ENCODE measurements around the gene NDUFA5.

NDUFA5 gene

DNA sequence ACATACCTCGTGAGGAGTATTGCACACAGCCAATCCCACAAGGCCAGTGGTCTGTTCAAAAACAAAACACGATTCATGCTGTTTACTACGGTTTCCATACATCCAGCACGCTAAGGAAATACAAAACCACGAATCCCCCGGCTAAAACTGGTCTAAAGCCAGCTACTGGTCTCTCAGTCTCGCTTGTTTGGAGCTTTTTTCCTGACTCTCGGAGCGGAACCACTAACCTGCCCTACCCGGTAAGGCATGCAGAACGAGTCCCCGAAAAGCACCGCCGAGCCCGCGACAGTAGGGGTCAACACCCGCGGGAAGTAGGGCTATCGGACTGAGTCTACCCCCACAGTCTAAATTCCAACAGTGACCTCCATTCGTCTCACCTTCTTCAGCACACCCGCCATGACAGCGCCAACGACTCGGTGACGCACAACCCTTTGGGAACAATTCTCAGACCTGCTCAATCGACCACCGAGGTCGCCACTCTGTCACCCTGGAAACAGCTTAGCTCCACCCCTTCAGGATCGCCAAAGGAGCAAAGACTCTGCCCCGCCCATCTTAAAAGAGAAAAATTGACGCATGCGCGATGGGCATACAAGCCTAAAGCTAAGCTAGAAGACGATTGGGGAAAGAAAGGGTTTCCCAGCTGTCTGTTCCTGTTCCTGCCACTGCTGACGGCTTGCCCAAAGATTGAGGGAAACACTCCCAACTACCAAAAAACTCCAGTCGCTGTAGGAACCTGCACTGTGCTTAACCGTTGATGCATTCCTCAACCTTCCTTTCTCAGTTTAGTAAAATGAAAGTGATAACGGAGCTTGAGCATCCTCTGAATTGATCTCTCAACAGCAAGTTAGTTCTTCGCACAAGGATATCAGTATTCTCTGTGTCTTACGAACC, at the start of gene NDUFA5:
NDUFA5 (minus strand) TSS at position 421 of the 891 bp plus-strand sequence; CDS start at position 398, 23 bp downstream.
- H2AFZ ChIP-seq (ENCODE audit: low read depth, low read length), result peak within 1 kb of the TSS; percentile 99
- peak within 1 kb of the TSS; percentile 80 for H3K4me3 ChIP-seq (ENCODE audit: low read length)
- peak within 1 kb of the TSS; percentile 91 for H3K4me2 ChIP-seq (ENCODE audit: low read length)
- no peaks in the 10 kb centered on the region for H3K27me3 ChIP-seq (ENCODE audit: low read depth, low read length)
- peaks cover 12% of the 10 kb centered on the region for H3K4me1 ChIP-seq (ENCODE audit: low read length)
- H3K27ac ChIP-seq (ENCODE audit: low read length), result peak within 1 kb of the TSS; percentile 27
- no peak for TF ChIP-seq EZH2phosphoT487 (IDR thresholded peaks at IDR 0.05; ENCODE audit: low read depth)
- TF ChIP-seq, protein P1, sequence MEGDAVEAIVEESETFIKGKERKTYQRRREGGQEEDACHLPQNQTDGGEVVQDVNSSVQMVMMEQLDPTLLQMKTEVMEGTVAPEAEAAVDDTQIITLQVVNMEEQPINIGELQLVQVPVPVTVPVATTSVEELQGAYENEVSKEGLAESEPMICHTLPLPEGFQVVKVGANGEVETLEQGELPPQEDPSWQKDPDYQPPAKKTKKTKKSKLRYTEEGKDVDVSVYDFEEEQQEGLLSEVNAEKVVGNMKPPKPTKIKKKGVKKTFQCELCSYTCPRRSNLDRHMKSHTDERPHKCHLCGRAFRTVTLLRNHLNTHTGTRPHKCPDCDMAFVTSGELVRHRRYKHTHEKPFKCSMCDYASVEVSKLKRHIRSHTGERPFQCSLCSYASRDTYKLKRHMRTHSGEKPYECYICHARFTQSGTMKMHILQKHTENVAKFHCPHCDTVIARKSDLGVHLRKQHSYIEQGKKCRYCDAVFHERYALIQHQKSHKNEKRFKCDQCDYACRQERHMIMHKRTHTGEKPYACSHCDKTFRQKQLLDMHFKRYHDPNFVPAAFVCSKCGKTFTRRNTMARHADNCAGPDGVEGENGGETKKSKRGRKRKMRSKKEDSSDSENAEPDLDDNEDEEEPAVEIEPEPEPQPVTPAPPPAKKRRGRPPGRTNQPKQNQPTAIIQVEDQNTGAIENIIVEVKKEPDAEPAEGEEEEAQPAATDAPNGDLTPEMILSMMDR (IDR thresholded peaks at IDR 0.05; ENCODE audit: low read depth, low read length), result no peak
- no peaks in the 10 kb centered on the region for H3K9me3 ChIP-seq (ENCODE audit: insufficient read depth, low read length)
- H3K9ac ChIP-seq (ENCODE audit: low read length), result peak within 1 kb of the TSS; percentile 87
- H3K36me3 ChIP-seq (replicated peaks; ENCODE audit: low read depth, low read length), result peaks cover 11% of the 10 kb centered on the region
- 0 out of 2 replicates have a peak, but pooled peaks cover 3% of the 10 kb centered on the region for H4K20me1 ChIP-seq (ENCODE audit: insufficient read depth, low read length)
- peaks cover 31% of the 10 kb centered on the region for H3K79me2 ChIP-seq (ENCODE audit: low read length)

GRCh38 chr7:123604739-123605138, 47.1 kb upstream of the NDUFA5 start:
- Histone ChIP-seq H3K9me3 (ENCODE audit: insufficient read depth, low read length) (no peaks in the 10 kb centered on the region), H3K27ac (ENCODE audit: low read length) (no peak overlapping the region), H3K4me2 (ENCODE audit: low read length) (no peak overlapping the region), H3K9ac (ENCODE audit: low read length) (no peak overlapping the region), H3K36me3 (replicated peaks; ENCODE audit: low read depth, low read length) (no peaks in the 10 kb centered on the region), H2AFZ (ENCODE audit: low read depth, low read length) (no peak overlapping the region), H4K20me1 (ENCODE audit: insufficient read depth, low read length) (no peaks in the 10 kb centered on the region), H3K4me3 (ENCODE audit: low read length) (no peak overlapping the region), H3K27me3 (ENCODE audit: low read depth, low read length) (no peaks in the 10 kb centered on the region), H3K79me2 (ENCODE audit: low read length) (no peaks in the 10 kb centered on the region), H3K4me1 (ENCODE audit: low read length) (peaks cover 3% of the 10 kb centered on the region)
- TF ChIP-seq, protein P1 (IDR thresholded peaks at IDR 0.05; ENCODE audit: low read depth, low read length), result no peak
- no peak for TF ChIP-seq EZH2phosphoT487 (IDR thresholded peaks at IDR 0.05; ENCODE audit: low read depth)

DNA sequence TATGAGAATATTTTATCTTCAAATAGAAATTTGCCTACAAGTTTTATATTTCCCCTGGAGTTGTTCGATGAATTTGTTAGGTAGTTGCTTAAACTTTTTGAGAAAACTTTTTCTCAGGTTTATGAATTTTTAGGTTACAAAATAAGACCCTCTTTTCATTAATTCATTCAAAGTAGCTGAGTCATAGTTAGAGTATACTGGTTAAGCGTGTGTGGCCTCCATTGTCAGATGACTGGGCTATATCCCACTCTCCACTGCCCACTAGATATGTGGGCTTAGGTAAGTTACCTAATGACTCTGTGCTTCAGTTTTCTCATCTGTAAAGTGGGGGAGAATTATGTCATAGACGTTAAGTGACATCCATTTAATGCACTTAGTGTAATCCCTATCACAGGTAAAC, 45.0 kb upstream of the NDUFA5 start:
- peaks cover 7% of the 10 kb centered on the region for H3K4me1 ChIP-seq (ENCODE audit: low read length)
- H3K9ac ChIP-seq (ENCODE audit: low read length), result no peak overlapping the region
- H3K4me2 ChIP-seq (ENCODE audit: low read length), result no peak overlapping the region
- TF ChIP-seq EZH2phosphoT487 (IDR thresholded peaks at IDR 0.05; ENCODE audit: low read depth), result no peak
- TF ChIP-seq, protein P1 (IDR thresholded peaks at IDR 0.05; ENCODE audit: low read depth, low read length), result no peak
- no peak overlapping the region for H2AFZ ChIP-seq (ENCODE audit: low read depth, low read length)
- no peak overlapping the region for H3K4me3 ChIP-seq (ENCODE audit: low read length)
- H3K79me2 ChIP-seq (ENCODE audit: low read length), result no peaks in the 10 kb centered on the region
- no peaks in the 10 kb centered on the region for H4K20me1 ChIP-seq (ENCODE audit: insufficient read depth, low read length)
- no peak overlapping the region for H3K27ac ChIP-seq (ENCODE audit: low read length)
- no peaks in the 10 kb centered on the region for H3K36me3 ChIP-seq (replicated peaks; ENCODE audit: low read depth, low read length)
- no peaks in the 10 kb centered on the region for H3K9me3 ChIP-seq (ENCODE audit: insufficient read depth, low read length)
- no peaks in the 10 kb centered on the region for H3K27me3 ChIP-seq (ENCODE audit: low read depth, low read length)

- no peak within 1 kb of the TSS for H3K4me3 ChIP-seq (ENCODE audit: low read length)
- H2AFZ ChIP-seq (ENCODE audit: low read depth, low read length), result no peak within 1 kb of the TSS
- no peak within 1 kb of the TSS for H3K9ac ChIP-seq (ENCODE audit: low read length)
- no peaks in the 10 kb centered on the region for H3K36me3 ChIP-seq (replicated peaks; ENCODE audit: low read depth, low read length)
- no peaks in the 10 kb centered on the region for H3K79me2 ChIP-seq (ENCODE audit: low read length)
- TF ChIP-seq, protein P1 (IDR thresholded peaks at IDR 0.05; ENCODE audit: low read depth, low read length), result no peak
- no peak for TF ChIP-seq EZH2phosphoT487 (IDR thresholded peaks at IDR 0.05; ENCODE audit: low read depth)
- no peak within 1 kb of the TSS for H3K27ac ChIP-seq (ENCODE audit: low read length)
- no peaks in the 10 kb centered on the region for H3K27me3 ChIP-seq (ENCODE audit: low read depth, low read length)
- no peak within 1 kb of the TSS for H3K4me2 ChIP-seq (ENCODE audit: low read length)
- no peaks in the 10 kb centered on the region for H4K20me1 ChIP-seq (ENCODE audit: insufficient read depth, low read length)
- no peaks in the 10 kb centered on the region for H3K9me3 ChIP-seq (ENCODE audit: insufficient read depth, low read length)
- H3K4me1 ChIP-seq (ENCODE audit: low read length), result peaks cover 7% of the 10 kb centered on the region
Observed at GRCh38 chr7:123601530-123601929, 43.9 kb upstream of the NDUFA5 start, which contains the start of gene ASB15. TSS of gene ASB15 (plus strand) at chr7:123601821. CDS start at chr7:123614503, 12,682 bp downstream.

Measured in OCI-LY3 (cell line).